Ishikawa (cell line): ENCODE results near the gene MTF2.

Experiments
- CEBPB ChIP-seq: IDR thresholded peaks from 2 replicates; pipeline ENCODE4 v1.6.1; 2012
- CREB1 ChIP-seq: IDR thresholded peaks from 2 replicates; pipeline ENCODE4 v1.6.1; 2012; ENCODE audit warnings: low read depth
- EGR1 ChIP-seq: IDR thresholded peaks from 2 replicates; pipeline ENCODE4 v1.6.1; 2012
- EP300 ChIP-seq: IDR thresholded peaks from 2 replicates; pipeline ENCODE4 v1.6.1; 2012; ENCODE audit warnings: borderline replicate concordance
- FOXM1 ChIP-seq: IDR thresholded peaks from 2 replicates; pipeline ENCODE4 v1.6.1; 2012; ENCODE audit warnings: low read depth, borderline replicate concordance
- NFIC ChIP-seq: IDR thresholded peaks from 2 replicates; pipeline ENCODE4 v1.6.1; 2012
- RAD21 ChIP-seq: IDR thresholded peaks from 2 replicates; pipeline ENCODE4 v1.6.1; 2012; ENCODE audit warnings: low read depth
- REST ChIP-seq: IDR thresholded peaks from 2 replicates; pipeline ENCODE4 v1.6.1; 2012; ENCODE audit warnings: low read depth, mild to moderate bottlenecking
- TAF1 ChIP-seq: IDR thresholded peaks from 2 replicates; pipeline ENCODE4 v1.6.1; 2012; ENCODE audit warnings: low read depth, mild to moderate bottlenecking
- TCF12 ChIP-seq: IDR thresholded peaks from 2 replicates; pipeline ENCODE4 v1.6.1; 2012; ENCODE audit warnings: low read depth
- TEAD4 ChIP-seq: IDR thresholded peaks from 2 replicates; pipeline ENCODE4 v1.6.1; 2012
- YY1 ChIP-seq: IDR thresholded peaks from 2 replicates; pipeline ENCODE4 v1.6.1; 2012; ENCODE audit warnings: low read depth
- ZBTB7A ChIP-seq: IDR thresholded peaks from 2 replicates; pipeline ENCODE4 v1.6.1; 2012; ENCODE audit warnings: low read depth
- TF ChIP-seq, protein P1 (sequence below): IDR thresholded peaks from 2 replicates; pipeline ENCODE4 v1.6.1; 2012

GRCh38 chr1:93083979-93084378, 4.9 kb downstream of the MTF2 start:
- TF ChIP-seq REST, result no peak
- no peak for TF ChIP-seq RAD21
- TF ChIP-seq FOXM1, result no peak
- no peak for TF ChIP-seq CREB1
- TF ChIP-seq EP300, result no peak
- TF ChIP-seq ZBTB7A, result no peak
- TF ChIP-seq NFIC, result no peak
- TF ChIP-seq, protein P1, sequence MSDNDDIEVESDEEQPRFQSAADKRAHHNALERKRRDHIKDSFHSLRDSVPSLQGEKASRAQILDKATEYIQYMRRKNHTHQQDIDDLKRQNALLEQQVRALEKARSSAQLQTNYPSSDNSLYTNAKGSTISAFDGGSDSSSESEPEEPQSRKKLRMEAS, result no peak
- no peak for TF ChIP-seq YY1
- no peak for TF ChIP-seq TEAD4
- TF ChIP-seq CEBPB, result no peak
- no peak for TF ChIP-seq TCF12
- no peak for TF ChIP-seq TAF1
- TF ChIP-seq EGR1, result no peak
